Peyer's patch (tissue), 4 donors: ENCODE measurements around the gene CALB2.

Experiments used
- POLR2A ChIP-seq, 2 donors: fragments of 450-650 bp; IDR thresholded peaks; one replicate each; pipeline ENCODE4 v1.5.1; 2017; ENCODE audit warnings: antibody characterized with exemption in 2 of 2, mild to moderate bottlenecking in 2 of 2, moderate library complexity in 2 of 2
- TF ChIP-seq, protein P1 (sequence below), 6 experiments: fragments of 450-650 bp in 4 of 6; fragments of 200-600 bp in 2 of 6; sonication (generic) in 1 of 6; IDR thresholded peaks; one replicate each; pipeline ENCODE4 v1.5.1; 2017 to 2019; ENCODE audit warnings: antibody characterized with exemption in 6 of 6, mild to moderate bottlenecking in 3 of 6, moderate library complexity in 1 of 6

DNA sequence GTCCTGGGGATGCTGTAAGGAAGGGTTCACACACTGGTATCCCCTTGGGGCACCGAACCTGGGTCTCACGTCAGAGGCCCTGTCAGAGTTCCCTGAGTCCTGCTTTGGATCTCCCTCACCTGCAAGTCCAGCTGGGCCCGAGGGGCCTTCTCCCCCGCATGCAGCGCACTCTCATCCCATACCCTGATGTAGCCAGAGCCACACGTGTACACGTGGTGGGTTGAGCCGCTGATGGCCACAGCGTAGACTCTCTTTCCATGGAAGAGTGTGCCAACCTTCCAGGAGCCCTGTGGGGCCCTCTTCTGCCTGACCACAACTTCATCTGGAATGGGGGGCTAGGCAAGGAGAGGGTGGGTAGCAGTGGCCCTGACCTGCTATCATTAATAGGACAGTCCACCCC is 73.5 kb downstream of the CALB2 start:
- TF ChIP-seq, protein P1, sequence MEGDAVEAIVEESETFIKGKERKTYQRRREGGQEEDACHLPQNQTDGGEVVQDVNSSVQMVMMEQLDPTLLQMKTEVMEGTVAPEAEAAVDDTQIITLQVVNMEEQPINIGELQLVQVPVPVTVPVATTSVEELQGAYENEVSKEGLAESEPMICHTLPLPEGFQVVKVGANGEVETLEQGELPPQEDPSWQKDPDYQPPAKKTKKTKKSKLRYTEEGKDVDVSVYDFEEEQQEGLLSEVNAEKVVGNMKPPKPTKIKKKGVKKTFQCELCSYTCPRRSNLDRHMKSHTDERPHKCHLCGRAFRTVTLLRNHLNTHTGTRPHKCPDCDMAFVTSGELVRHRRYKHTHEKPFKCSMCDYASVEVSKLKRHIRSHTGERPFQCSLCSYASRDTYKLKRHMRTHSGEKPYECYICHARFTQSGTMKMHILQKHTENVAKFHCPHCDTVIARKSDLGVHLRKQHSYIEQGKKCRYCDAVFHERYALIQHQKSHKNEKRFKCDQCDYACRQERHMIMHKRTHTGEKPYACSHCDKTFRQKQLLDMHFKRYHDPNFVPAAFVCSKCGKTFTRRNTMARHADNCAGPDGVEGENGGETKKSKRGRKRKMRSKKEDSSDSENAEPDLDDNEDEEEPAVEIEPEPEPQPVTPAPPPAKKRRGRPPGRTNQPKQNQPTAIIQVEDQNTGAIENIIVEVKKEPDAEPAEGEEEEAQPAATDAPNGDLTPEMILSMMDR (IDR thresholded peaks at IDR 0.05): no peak
- no peak for TF ChIP-seq POLR2A (IDR thresholded peaks at IDR 0.05)
